ENCODE data around the gene MAGI2. TPM values are rescaled to one million over a fixed set of nuclear protein-coding genes. Genes with fewer than 3 reads are reported as not detected.

Gene MAGI2
- polyA plus RNA-seq, 1 donor: 2.6 TPM

GRCh38 chr7:79386688-79387422 lies 66.6 kb downstream of the MAGI2 start:
- no peaks in the 10 kb centered on the region for H3K27me3 ChIP-seq (ENCODE audit: control insufficient read depth, insufficient read depth, low read length)
- H3K36me3 ChIP-seq (ENCODE audit: control insufficient read depth, insufficient read depth, low read length): no peaks in the 10 kb centered on the region
- H3K4me1 ChIP-seq (ENCODE audit: control insufficient read depth, insufficient read depth, low read length): no peaks in the 10 kb centered on the region
- H3K27ac ChIP-seq (ENCODE audit: low read length): no peak overlapping the region
- 60% methylated on average over 2 of the region's 4 CpGs for WGBS (ENCODE audit: insufficient coverage, low lambda C conversion rate)
- no peak overlapping the region for H3K4me3 ChIP-seq (ENCODE audit: low read length)
- no peaks in the 10 kb centered on the region for H3K9me3 ChIP-seq (ENCODE audit: control insufficient read depth, low read depth, low read length)
- DNase-seq: no peak

- Histone ChIP-seq H3K36me3 (ENCODE audit: control insufficient read depth, insufficient read depth, low read length) (no peaks in the 10 kb centered on the region), H3K27me3 (ENCODE audit: control insufficient read depth, insufficient read depth, low read length) (no peaks in the 10 kb centered on the region), H3K4me1 (ENCODE audit: control insufficient read depth, insufficient read depth, low read length) (no peaks in the 10 kb centered on the region), H3K27ac (ENCODE audit: low read length) (no peak overlapping the region), H3K4me3 (ENCODE audit: low read length) (no peak overlapping the region), H3K9me3 (ENCODE audit: control insufficient read depth, low read depth, low read length) (no peaks in the 10 kb centered on the region)
- DNase-seq: no peak
Observed at GRCh38 chr7:79381921-79382320, 71.5 kb downstream of the MAGI2 start.

GRCh38 chr7:79377097-79377496 lies 76.4 kb downstream of the MAGI2 start:
- no peak overlapping the region for H3K27ac ChIP-seq (ENCODE audit: low read length)
- no CpG with 5 or more reads among the region's 4 CpGs for WGBS (ENCODE audit: insufficient coverage, low lambda C conversion rate)
- H3K27me3 ChIP-seq (ENCODE audit: control insufficient read depth, insufficient read depth, low read length): no peaks in the 10 kb centered on the region
- H3K9me3 ChIP-seq (ENCODE audit: control insufficient read depth, low read depth, low read length): no peaks in the 10 kb centered on the region
- DNase-seq: no peak
- no peaks in the 10 kb centered on the region for H3K4me1 ChIP-seq (ENCODE audit: control insufficient read depth, insufficient read depth, low read length)
- H3K4me3 ChIP-seq (ENCODE audit: low read length): no peak overlapping the region
- H3K36me3 ChIP-seq (ENCODE audit: control insufficient read depth, insufficient read depth, low read length): no peaks in the 10 kb centered on the region

DNA sequence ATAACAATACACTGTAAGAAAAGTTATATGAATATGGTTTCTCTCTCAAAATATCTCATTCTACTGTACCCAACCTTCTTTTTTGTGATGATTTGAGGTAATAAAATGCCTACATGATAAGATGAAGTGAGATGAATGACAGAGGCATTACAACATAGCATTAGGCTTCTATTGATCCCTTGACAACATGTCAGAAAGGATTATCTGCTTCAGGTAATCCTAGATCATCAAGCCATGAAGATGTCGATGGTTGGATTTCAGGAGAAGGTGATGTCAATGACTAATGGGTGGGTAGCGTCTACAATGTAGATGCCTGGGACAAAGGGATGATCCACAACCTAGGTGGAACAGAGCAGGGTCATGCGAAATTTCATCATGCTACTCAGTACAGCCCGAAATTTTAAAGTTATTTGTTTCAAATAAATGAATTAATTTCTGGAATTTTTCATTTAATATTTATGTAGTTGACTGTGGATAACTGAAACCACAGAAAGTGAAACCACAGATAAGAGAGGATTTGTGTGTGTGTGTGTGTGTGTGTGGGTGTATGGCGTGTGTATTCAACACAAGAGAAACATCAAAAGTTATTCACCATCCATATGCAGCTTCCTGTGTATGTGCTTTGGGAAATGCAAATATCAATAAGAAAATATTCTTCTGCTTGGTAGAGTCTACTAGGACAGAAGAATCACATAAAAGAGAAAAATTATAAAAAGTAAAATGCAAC lies 77.0 kb downstream of the MAGI2 start:
- no peaks in the 10 kb centered on the region for H3K27me3 ChIP-seq (ENCODE audit: control insufficient read depth, insufficient read depth, low read length)
- no peaks in the 10 kb centered on the region for H3K36me3 ChIP-seq (ENCODE audit: control insufficient read depth, insufficient read depth, low read length)
- H3K9me3 ChIP-seq (ENCODE audit: control insufficient read depth, low read depth, low read length): no peaks in the 10 kb centered on the region
- no peaks in the 10 kb centered on the region for H3K4me1 ChIP-seq (ENCODE audit: control insufficient read depth, insufficient read depth, low read length)
- H3K27ac ChIP-seq (ENCODE audit: low read length): no peak overlapping the region
- H3K4me3 ChIP-seq (ENCODE audit: low read length): no peak overlapping the region
- WGBS (ENCODE audit: insufficient coverage, low lambda C conversion rate): 86% methylated on average over 1 of the region's 5 CpGs
- no peak for DNase-seq

DNA sequence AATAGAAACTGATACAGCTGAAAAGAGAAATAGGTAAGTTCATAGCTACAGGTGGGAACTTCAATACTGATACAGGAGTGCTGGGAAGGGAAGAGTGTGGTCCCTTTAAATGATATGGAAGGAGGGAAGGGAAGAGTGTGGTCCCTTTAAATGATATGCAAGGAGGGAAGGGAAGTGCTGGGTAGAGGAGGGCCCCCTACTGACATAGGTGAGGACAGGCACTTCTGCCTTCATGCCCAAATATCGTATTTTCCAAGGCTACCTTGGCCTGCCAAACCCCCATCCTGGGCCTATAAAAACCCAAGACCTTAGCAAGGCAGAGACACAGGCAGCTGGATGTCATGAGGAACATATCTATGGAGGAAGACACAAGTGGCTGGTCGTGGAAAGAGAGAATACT lies 92.3 kb downstream of the MAGI2 start:
- no peaks in the 10 kb centered on the region for H3K9me3 ChIP-seq (ENCODE audit: control insufficient read depth, low read depth, low read length)
- H3K27ac ChIP-seq (ENCODE audit: low read length): no peak overlapping the region
- no peaks in the 10 kb centered on the region for H3K27me3 ChIP-seq (ENCODE audit: control insufficient read depth, insufficient read depth, low read length)
- H3K4me1 ChIP-seq (ENCODE audit: control insufficient read depth, insufficient read depth, low read length): no peaks in the 10 kb centered on the region
- no peak overlapping the region for H3K4me3 ChIP-seq (ENCODE audit: low read length)
- no CpG with 5 or more reads among the region's 2 CpGs for WGBS (ENCODE audit: insufficient coverage, low lambda C conversion rate)
- no peak for DNase-seq
- no peaks in the 10 kb centered on the region for H3K36me3 ChIP-seq (ENCODE audit: control insufficient read depth, insufficient read depth, low read length)

GRCh38 chr7:79359827-79360226 lies 93.6 kb downstream of the MAGI2 start:
- Histone ChIP-seq H3K4me1 (ENCODE audit: control insufficient read depth, insufficient read depth, low read length) (no peaks in the 10 kb centered on the region), H3K4me3 (ENCODE audit: low read length) (no peak overlapping the region), H3K27me3 (ENCODE audit: control insufficient read depth, insufficient read depth, low read length) (no peaks in the 10 kb centered on the region), H3K27ac (ENCODE audit: low read length) (no peak overlapping the region), H3K36me3 (ENCODE audit: control insufficient read depth, insufficient read depth, low read length) (no peaks in the 10 kb centered on the region), H3K9me3 (ENCODE audit: control insufficient read depth, low read depth, low read length) (no peaks in the 10 kb centered on the region)
- DNase-seq: no peak
- no CpG with 5 or more reads among the region's 1 CpG for WGBS (ENCODE audit: insufficient coverage, low lambda C conversion rate)

GRCh38 chr7:79357101-79357500 lies 96.4 kb downstream of the MAGI2 start:
- no peak overlapping the region for H3K27ac ChIP-seq (ENCODE audit: low read length)
- H3K4me1 ChIP-seq (ENCODE audit: control insufficient read depth, insufficient read depth, low read length): no peaks in the 10 kb centered on the region
- DNase-seq: no peak
- no peaks in the 10 kb centered on the region for H3K9me3 ChIP-seq (ENCODE audit: control insufficient read depth, low read depth, low read length)
- H3K36me3 ChIP-seq (ENCODE audit: control insufficient read depth, insufficient read depth, low read length): no peaks in the 10 kb centered on the region
- H3K27me3 ChIP-seq (ENCODE audit: control insufficient read depth, insufficient read depth, low read length): no peaks in the 10 kb centered on the region
- no CpG with 5 or more reads among the region's 1 CpG for WGBS (ENCODE audit: insufficient coverage, low lambda C conversion rate)
- no peak overlapping the region for H3K4me3 ChIP-seq (ENCODE audit: low read length)

DNA sequence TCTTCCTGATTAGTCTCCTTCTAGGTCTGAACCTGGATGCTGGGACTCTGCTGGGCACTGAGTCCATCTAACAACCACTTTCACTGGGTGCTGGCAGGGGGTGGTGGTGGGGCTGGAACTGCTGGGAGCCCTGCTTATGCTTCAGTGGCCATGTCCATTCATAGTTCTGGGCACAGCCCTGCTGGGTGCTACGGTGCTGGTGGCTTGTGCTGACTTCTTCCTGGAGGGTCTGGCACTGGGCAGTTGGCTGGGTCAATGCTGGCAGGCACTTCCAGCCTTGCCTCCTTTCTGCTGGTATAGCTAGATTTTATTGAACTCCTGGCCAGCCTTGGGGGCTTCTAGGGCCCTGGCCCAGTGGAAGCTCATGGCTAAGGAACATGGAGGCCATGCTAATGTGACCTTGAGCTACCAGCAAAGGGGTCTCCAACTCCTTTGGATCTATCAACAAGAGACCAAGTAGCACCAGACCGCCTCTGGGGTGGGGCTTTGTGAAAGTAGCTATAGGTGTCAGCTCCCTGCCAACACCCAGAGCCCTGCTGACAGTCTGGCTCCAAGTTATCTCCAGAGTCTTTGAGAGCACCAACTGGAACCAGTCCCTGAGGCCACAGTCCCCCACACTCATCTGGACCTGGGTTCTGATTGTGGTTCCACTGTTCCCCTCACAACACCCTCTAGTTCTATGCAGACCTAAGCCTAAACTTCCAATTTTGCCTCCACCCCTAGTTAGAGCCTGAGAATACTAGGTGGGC lies 99.6 kb downstream of the MAGI2 start:
- Histone ChIP-seq H3K27ac (ENCODE audit: low read length) (no peak overlapping the region), H3K36me3 (ENCODE audit: control insufficient read depth, insufficient read depth, low read length) (no peaks in the 10 kb centered on the region), H3K4me3 (ENCODE audit: low read length) (no peak overlapping the region), H3K9me3 (ENCODE audit: control insufficient read depth, low read depth, low read length) (no peaks in the 10 kb centered on the region), H3K4me1 (ENCODE audit: control insufficient read depth, insufficient read depth, low read length) (no peaks in the 10 kb centered on the region), H3K27me3 (ENCODE audit: control insufficient read depth, insufficient read depth, low read length) (no peaks in the 10 kb centered on the region)
- no CpG with 5 or more reads among the region's 2 CpGs for WGBS (ENCODE audit: insufficient coverage, low lambda C conversion rate)
- no peak for DNase-seq

DNA sequence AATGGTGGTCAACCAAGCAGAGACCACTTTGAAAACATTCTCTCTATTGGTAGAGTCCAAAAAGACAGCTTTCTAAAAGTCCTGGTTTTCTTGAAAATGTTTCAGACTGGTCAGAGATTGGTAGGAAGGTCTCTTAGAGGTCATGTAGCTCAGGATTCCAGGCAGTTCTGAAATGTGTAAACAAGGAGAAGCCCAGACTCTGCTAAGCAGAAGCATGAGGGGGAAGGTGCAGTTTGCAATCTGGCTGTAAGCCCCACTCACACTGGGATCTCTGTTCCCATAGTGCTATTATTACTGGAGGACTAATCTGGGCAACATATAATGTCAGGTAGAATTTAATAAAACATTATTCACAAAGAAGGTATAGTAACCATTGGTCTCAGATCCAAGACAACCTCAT lies 101.1 kb downstream of the MAGI2 start:
- DNase-seq: no peak
- H3K27me3 ChIP-seq (ENCODE audit: control insufficient read depth, insufficient read depth, low read length): no peaks in the 10 kb centered on the region
- no peaks in the 10 kb centered on the region for H3K9me3 ChIP-seq (ENCODE audit: control insufficient read depth, low read depth, low read length)

GRCh38 chr7:79347351-79347750 lies 106.1 kb downstream of the MAGI2 start:
- Histone ChIP-seq H3K4me1 (ENCODE audit: control insufficient read depth, insufficient read depth, low read length) (no peaks in the 10 kb centered on the region), H3K27me3 (ENCODE audit: control insufficient read depth, insufficient read depth, low read length) (no peaks in the 10 kb centered on the region), H3K4me3 (ENCODE audit: low read length) (no peak overlapping the region), H3K9me3 (ENCODE audit: control insufficient read depth, low read depth, low read length) (no peaks in the 10 kb centered on the region), H3K27ac (ENCODE audit: low read length) (no peak overlapping the region), H3K36me3 (ENCODE audit: control insufficient read depth, insufficient read depth, low read length) (no peaks in the 10 kb centered on the region)
- WGBS (ENCODE audit: insufficient coverage, low lambda C conversion rate): 79% methylated on average over 3 of the region's 3 CpGs
- no peak for DNase-seq

More for the DNA sequence above, 101.1 kb downstream of the MAGI2 start:
- no peak overlapping the region for H3K4me3 ChIP-seq (ENCODE audit: low read length)
- H3K36me3 ChIP-seq (ENCODE audit: control insufficient read depth, insufficient read depth, low read length): no peaks in the 10 kb centered on the region
- no peaks in the 10 kb centered on the region for H3K4me1 ChIP-seq (ENCODE audit: control insufficient read depth, insufficient read depth, low read length)
- H3K27ac ChIP-seq (ENCODE audit: low read length): no peak overlapping the region
